ENCODE measurements around the gene OR8S1. TPM values are rescaled to one million over a fixed set of nuclear protein-coding genes. Genes with fewer than 3 reads are reported as not detected.
A peak's percentile ranks its signal among the peaks of the same experiment; 100 is the strongest.

The OR8S1 gene
- total and polyA plus RNA-seq, 2 of the 8 experiments (the other 6 are each of a cell fraction or from before 2014, with no cell fraction given) = not detected

- Histone ChIP-seq H3K9me3 (ENCODE audit: insufficient read depth in 2 of 2, low read depth in 1 of 2, low read length in 1 of 2) (no peaks in the 10 kb centered on the region), H2AK5ac (ENCODE audit: low read depth, low read length) (no peak overlapping the region), H2AFZ (ENCODE audit: low read length) (no peak overlapping the region), H3K79me1 (ENCODE audit: low read depth, low read length) (no peaks in the 10 kb centered on the region), H2BK5ac (ENCODE audit: low read depth, low read length) (no peak overlapping the region), H3K27ac (ENCODE audit: low read depth, low read length) (no peak overlapping the region), H3K4me2 (ENCODE audit: insufficient read depth in 1 of 2, low read depth in 2 of 2, low read length in 2 of 2) (no peak overlapping the region), H2BK120ac (replicated peaks; ENCODE audit: low read depth, low read length) (no peak overlapping the region), H2BK20ac (ENCODE audit: low read length) (no peak overlapping the region), H3K9ac (replicated peaks in 1 of 4; ENCODE audit: extremely low read depth in 1 of 4, low read depth in 3 of 4, low read length in 3 of 4) (no peak overlapping the region), H4K91ac (replicated peaks; ENCODE audit: insufficient read length, low read length) (no peak overlapping the region), H3K4me3 (ENCODE audit: extremely low read depth in 1 of 4, insufficient read depth in 2 of 4, low read depth in 3 of 4, low read length in 4 of 4) (no peak overlapping the region), H3K4me1 (replicated peaks in 1 of 4; ENCODE audit: control insufficient read depth in 3 of 4, insufficient read depth in 4 of 4, low read length in 3 of 4) (no peaks in the 10 kb centered on the region), H3K23me2 (ENCODE audit: low read depth, low read length) (no peaks in the 10 kb centered on the region), H4K20me1 (replicated peaks in 1 of 2; ENCODE audit: control insufficient read depth in 1 of 2, insufficient read depth in 2 of 2, low read length in 2 of 2) (no peaks in the 10 kb centered on the region), H3K79me2 (ENCODE audit: control insufficient read depth in 1 of 2, insufficient read depth in 2 of 2, low read length in 2 of 2) (no peaks in the 10 kb centered on the region), H4K8ac (ENCODE audit: extremely low read depth, insufficient read depth, low read length) (no peak overlapping the region), H3K27me3 (replicated peaks in 1 of 4; ENCODE audit: control insufficient read depth in 3 of 4, extremely low read depth in 1 of 4, insufficient read depth in 3 of 4, low read length in 3 of 4) (no peaks in the 10 kb centered on the region), H2BK15ac (ENCODE audit: low read length) (no peak overlapping the region), H3K56ac (replicated peaks; ENCODE audit: insufficient read length, low read depth, low read length) (no peak overlapping the region), H2BK12ac (ENCODE audit: low read depth, low read length) (no peak overlapping the region), H4K5ac (ENCODE audit: insufficient read length, low read depth, low read length) (no peak overlapping the region), H3K23ac (ENCODE audit: insufficient read length) (no peak overlapping the region), H3K36me3 (ENCODE audit: control insufficient read depth in 2 of 4, insufficient read depth in 4 of 4, low read length in 3 of 4) (no peaks in the 10 kb centered on the region), H3K18ac (ENCODE audit: extremely low read depth, low read length) (no peak overlapping the region), H3K14ac (ENCODE audit: insufficient read length) (no peak overlapping the region), H3K4ac (replicated peaks; ENCODE audit: insufficient read length, low read depth, low read length) (no peak overlapping the region)
- TF ChIP-seq SAP30 (IDR thresholded peaks at IDR 0.05; ENCODE audit: insufficient read depth, insufficient replicate concordance, low read length) (no peak), RAD21 (IDR thresholded peaks at IDR 0.05 in 1 of 2, conservative IDR thresholded peaks at IDR 0.05 in 1 of 2; ENCODE audit: low read depth in 2 of 2, low read length in 2 of 2) (peak; percentile 97), CTCF (IDR thresholded peaks at IDR 0.05; ENCODE audit: control extremely low read depth in 1 of 3, insufficient read depth in 1 of 3, low read depth in 1 of 3, low read length in 3 of 3) (peak; percentile 69 to 93 (median 89))
- CTCF ChIA-PET (ENCODE audit: partially characterized antibody) = interaction anchor here (0.6 to 10.3 kb wide), 29 partner anchors 8 to 358 kb away, joined by 3 to 388 read pairs (median 4); no protein-coding TSS in a partner anchor
- DNase-seq (ENCODE audit: low read depth in 1 of 2, low spot score in 2 of 2) (peak; percentile 9 to 66), FAIRE-seq (peak; percentile 50)
- POLR2A ChIA-PET (ENCODE audit: partially characterized antibody) = interaction anchor here (0.9 to 1.2 kb wide), 3 partner anchors 76 to 130 kb away, joined by 3 to 5 read pairs (median 4); no protein-coding TSS in a partner anchor
- 61% methylated on average over 8 of the region's 8 CpGs; no CpG with 5 or more reads in 1 of the 2 experiments for WGBS, 2 experiments (ENCODE audit: extremely low coverage in 1 of 2, insufficient coverage in 1 of 2, insufficient read length in 1 of 2, insufficient replicate concordance in 2 of 2, low coverage in 1 of 2, low lambda C conversion rate in 2 of 2, missing lambda C conversion rate in 1 of 2)
Observed at GRCh38 chr12:48542300-48542928, 17.0 kb downstream of the OR8S1 start.

Data from H1 (cell line).